Gastroesophageal sphincter (tissue), 3 donors: ENCODE results near the gene FBXO38.

Experiments used
- CTCF ChIP-seq, 4 experiments: fragments of 200-600 bp in 2 of 4; fragments of 450-650 bp in 2 of 4; sonication (generic) in 1 of 4; IDR thresholded peaks; one replicate each; pipeline ENCODE4 v1.5.1; 2017 to 2019; ENCODE audit warnings: antibody characterized with exemption in 4 of 4, mild to moderate bottlenecking in 2 of 4, moderate library complexity in 2 of 4
- EP300 ChIP-seq: sonication (generic); formaldehyde crosslinking; IDR thresholded peaks from one replicate; pipeline ENCODE4 v1.6.1; 2017; ENCODE audit warnings: antibody characterized with exemption, mild to moderate bottlenecking
- POLR2A ChIP-seq, 2 donors: fragments of 450-650 bp; IDR thresholded peaks; one replicate each; pipeline ENCODE4 v1.6.1; 2017; ENCODE audit warnings: antibody characterized with exemption in 2 of 2, mild to moderate bottlenecking in 2 of 2, moderate library complexity in 1 of 2
- POLR2AphosphoS5 ChIP-seq: sonication (generic); formaldehyde crosslinking; IDR thresholded peaks from one replicate; pipeline ENCODE4 v1.6.1; 2017; ENCODE audit warnings: antibody characterized with exemption

- TF ChIP-seq CTCF (IDR thresholded peaks at IDR 0.05) (no peak), POLR2A (IDR thresholded peaks at IDR 0.05) (no peak), POLR2AphosphoS5 (no peak), EP300 (no peak)
These were observed 37.9 kb downstream of the FBXO38 start for GRCh38 chr5:148421661-148422060.
